Pancreas (tissue), 10 donors: ENCODE measurements around the gene SLAMF8. TPM values are rescaled to one million over a fixed set of nuclear protein-coding genes. Genes with fewer than 3 reads are reported as not detected.

Experiments
- ATAC-seq, 4 donors: fragments of 200-7000 bp; cut with Tn5 transposase; one replicate each; pipeline versions ENCODE4 v1.8.0 to v1.9.1; 2020; ENCODE audit warnings: mild to moderate bottlenecking in 4 of 4, moderate library complexity in 4 of 4
- DNase-seq, 6 donors: peaks; one replicate each; pipeline ENCODE4 v3.0.0-alpha.2; 2020
- FAIRE-seq: peaks from 2 replicates; lab custom pipeline; 2012; peaks lifted over from hg19 to GRCh38; lab: Jason Lieb, UNC
- H3K27ac ChIP-seq, 4 donors: fragments of 200-600 bp; sonication (generic); 1 replicate in 3 of 4; 2 replicates in 1 of 4; pipeline versions ENCODE4 v1.5.0 to v1.8.0; 2020
- H3K27me3 ChIP-seq, 4 donors: fragments of 200-600 bp; one replicate each; pipeline ENCODE4 v1.8.0; 2021
- H3K36me3 ChIP-seq, 3 donors: fragments of 200-600 bp; sonication (generic) in 1 of 3; one replicate each; pipeline versions ENCODE4 v1.5.0 to v1.8.0; 2020 to 2021
- H3K4me1 ChIP-seq, 3 donors: fragments of 200-600 bp; one replicate each; pipeline ENCODE4 v1.8.0; 2021
- H3K4me3 ChIP-seq, 4 donors: fragments of 200-600 bp; sonication (generic) in 2 of 4; one replicate each; pipeline versions ENCODE4 v1.5.0 to v1.8.0; 2020 to 2021
- H3K9me3 ChIP-seq, 4 donors: fragments of 200-600 bp; one replicate each; pipeline ENCODE4 v1.8.0; 2021
- CTCF ChIP-seq, 4 donors: fragments of 200-600 bp; sonication (generic) in 3 of 4; IDR thresholded peaks; one replicate each; pipeline versions ENCODE4 v1.5.0 to v1.8.0; 2021; ENCODE audit warnings: antibody characterized with exemption in 4 of 4
- WGBS, 2 donors: extraction: QIAGEN DNeasy Blood & Tissue Kit; methylation state at CpG; one replicate each; pipeline ENCODE4 v1.1.7; 2013; 5-methylcytosine and 5-hydroxymethylcytosine counted together
- intact Hi-C, 3 donors: fragments of 100-400 bp; cut with DNase I; formaldehyde crosslinking; loops; one replicate each; pipeline versions ENCODE4 v1.11.1 to v1.14.2; 2022
- polyA plus RNA-seq, 2 donors: library from polyadenylated mRNA; stranded (reverse); fragments of 200-250 nt; gene quantifications; one replicate each; pipeline ENCODE4 v1.2.3, GENCODE V29; 2013
- total RNA-seq, 6 donors: library from RNA; stranded (reverse); fragmentation: NEBNext Ultra II Directional in 4 of 6; extraction: Animal tissue kit (Norgen Biotek cat#: 25700) in 4 of 6; gene quantifications; one replicate each; pipeline versions ENCODE4 v1.2.1 to v1.2.4, GENCODE V29; 2021 to 2023
- donor health status: healthy with polysubstance abuse.
- donor health status: DM: no; HTN: no; CAD: no; lungs with moderate emphysema.
- donor health status: DM: no; HTN: no; CAD: no.
- donor health status: control.
- donor health status: control.
- donor health status: Bipolar disorder and iron deficiency.
- donor health status: DM: yes; HTN: yes; CAD: no.
- donor health status: DM: no; HTN: no; CAD: no.
- donor health status: DM: no; HTN: no; CAD: no.
- donor health status: DM: yes; HTN: yes; CAD: no.

SLAMF8 gene
- total and polyA plus RNA-seq, 8 donors: 0.38 to 8.8 (median 0.46) TPM; not detected in 1

- intact Hi-C loops: loop anchor here in 2 of 3 donors (5.0 to 10.0 kb wide), 3 partner anchors 208 to 635 kb away; no protein-coding TSS in a partner anchor
- ATAC-seq: no peak
Measured at GRCh38 chr1:159799446-159799985, 27.2 kb upstream of the SLAMF8 start.

GRCh38 chr1:159800177-159800930 is 26.3 kb upstream of the SLAMF8 start:
- Histone ChIP-seq H3K9me3 (no peaks in the 10 kb centered on the region), H3K4me1 (peaks cover 0 to 4% (median 0%) of the 10 kb centered on the region in 3 donors), H3K4me3 (no peak overlapping the region), H3K27ac (no peak overlapping the region), H3K36me3 (no peaks in the 10 kb centered on the region), H3K27me3 (no peaks in the 10 kb centered on the region)
- FAIRE-seq (no peak), DNase-seq (no peak), ATAC-seq (no peak)
- TF ChIP-seq CTCF (IDR thresholded peaks at IDR 0.05): no peak
- intact Hi-C loops: loop anchor here in 2 of 3 donors (2.0 to 5.0 kb wide), 2 partner anchors 87 to 88 kb away; no protein-coding TSS in a partner anchor
- WGBS, 2 donors: 72 to 73% methylated on average over 8 of the region's 8 CpGs

More at GRCh38 chr1:159799446-159799985, 27.2 kb upstream of the SLAMF8 start:
- no peak for TF ChIP-seq CTCF (IDR thresholded peaks at IDR 0.05)
- no peak for DNase-seq
- Histone ChIP-seq H3K9me3 (no peaks in the 10 kb centered on the region), H3K4me1 (no peaks in the 10 kb centered on the region), H3K4me3 (no peak overlapping the region), H3K27me3 (no peaks in the 10 kb centered on the region), H3K27ac (no peak overlapping the region), H3K36me3 (no peaks in the 10 kb centered on the region)
- 95 to 97% methylated on average over 4 of the region's 4 CpGs for WGBS, 2 donors
- FAIRE-seq: no peak

GRCh38 chr1:159802111-159802510 is 24.6 kb upstream of the SLAMF8 start, which contains the start of gene FCRL6:
FCRL6 (plus strand) TSS chr1:159802360; CDS start chr1:159802425, 65 bp downstream.
- intact Hi-C loops: loop anchor here in 1 of 3 donors (5.0 kb wide), 1 partner anchor 85 kb away; no protein-coding TSS in a partner anchor
- Histone ChIP-seq H3K9me3 (no peaks in the 10 kb centered on the region), H3K27ac (no peak within 1 kb of the TSS), H3K27me3 (no peaks in the 10 kb centered on the region), H3K36me3 (no peaks in the 10 kb centered on the region), H3K4me3 (no peak within 1 kb of the TSS), H3K4me1 (peaks cover 0 to 4% (median 0%) of the 10 kb centered on the region in 3 donors)
- ATAC-seq (no peak), FAIRE-seq (no peak), DNase-seq (no peak)
- no peak for TF ChIP-seq CTCF (IDR thresholded peaks at IDR 0.05)
- 79 to 87% methylated on average over 8 of the region's 8 CpGs for WGBS, 2 donors

- DNase-seq (no peak), FAIRE-seq (no peak), ATAC-seq (no peak)
- Histone ChIP-seq H3K27ac (no peak overlapping the region), H3K36me3 (no peaks in the 10 kb centered on the region), H3K9me3 (no peaks in the 10 kb centered on the region), H3K4me3 (no peak overlapping the region), H3K4me1 (peaks cover 0 to 4% (median 0%) of the 10 kb centered on the region in 3 donors), H3K27me3 (no peaks in the 10 kb centered on the region)
- no peak for TF ChIP-seq CTCF (IDR thresholded peaks at IDR 0.05)
- WGBS, 2 donors: 82 to 84% methylated on average over 7 of the region's 7 CpGs
- intact Hi-C loops: loop anchor here in 1 of 3 donors (5.0 kb wide), 1 partner anchor 83 kb away; no protein-coding TSS in a partner anchor
Measured at GRCh38 chr1:159803956-159804689, 22.6 kb upstream of the SLAMF8 start.
